D341Med (cell line): ENCODE measurements around the gene C17orf75.
A peak's percentile ranks its signal among the peaks of the same experiment; 100 is the strongest.
"Not testable (repeated sequence)": the region's sequence is repeated elsewhere in the genome, so short reads cannot be mapped to it uniquely, and the experiment has no call there.

Source experiments
- DNase-seq: peaks from one replicate; pipeline ENCODE4 v3.0.0; 2012; ENCODE audit warnings: low spot score

C17orf75 gene, protein sequence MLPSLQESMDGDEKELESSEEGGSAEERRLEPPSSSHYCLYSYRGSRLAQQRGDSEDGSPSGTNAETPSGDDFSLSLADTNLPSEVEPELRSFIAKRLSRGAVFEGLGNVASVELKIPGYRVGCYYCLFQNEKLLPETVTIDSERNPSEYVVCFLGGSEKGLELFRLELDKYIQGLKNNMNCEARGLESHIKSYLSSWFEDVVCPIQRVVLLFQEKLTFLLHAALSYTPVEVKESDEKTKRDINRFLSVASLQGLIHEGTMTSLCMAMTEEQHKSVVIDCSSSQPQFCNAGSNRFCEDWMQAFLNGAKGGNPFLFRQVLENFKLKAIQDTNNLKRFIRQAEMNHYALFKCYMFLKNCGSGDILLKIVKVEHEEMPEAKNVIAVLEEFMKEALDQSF

DNA sequence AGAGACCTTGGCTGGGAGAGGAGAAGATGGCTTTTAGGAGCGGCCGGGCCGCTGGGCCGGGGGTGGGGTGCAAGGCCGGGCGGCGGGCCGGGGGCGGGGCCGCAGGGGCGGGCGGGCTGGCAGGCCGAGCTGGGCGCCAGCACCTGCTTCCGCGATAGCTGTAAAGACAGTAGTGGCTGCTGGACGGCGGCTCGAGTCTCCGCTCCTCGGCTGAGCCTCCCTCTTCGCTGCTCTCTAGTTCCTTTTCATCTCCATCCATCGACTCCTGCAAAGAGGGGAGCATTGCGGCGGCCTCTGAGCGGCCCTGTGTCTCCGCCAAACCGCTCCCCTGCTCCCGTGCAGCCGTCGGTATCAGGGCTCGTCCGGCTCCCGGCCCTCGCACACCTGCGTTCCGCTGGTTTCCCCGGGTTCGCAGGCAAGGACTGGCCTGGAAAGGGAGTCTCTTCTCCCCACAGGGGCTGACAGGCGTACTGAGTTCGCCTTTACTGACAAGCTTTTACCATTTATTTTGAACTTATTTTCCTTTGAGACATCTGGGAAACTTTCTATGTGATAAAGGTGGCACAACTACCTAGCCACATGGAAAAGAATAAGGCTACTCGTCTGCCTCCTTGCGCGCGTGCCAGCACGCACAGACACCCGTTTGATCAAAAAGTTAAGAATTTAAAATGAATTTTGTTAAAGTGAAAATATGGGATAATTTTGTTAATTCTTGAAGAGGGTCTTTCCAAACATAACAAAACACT lies at the start of gene C17orf75:
TSS of gene C17orf75 (minus strand) at position 317 of the 746 bp plus-strand sequence. CDS start at position 283, 34 bp downstream.
- peak; percentile 92 for DNase-seq

DNA sequence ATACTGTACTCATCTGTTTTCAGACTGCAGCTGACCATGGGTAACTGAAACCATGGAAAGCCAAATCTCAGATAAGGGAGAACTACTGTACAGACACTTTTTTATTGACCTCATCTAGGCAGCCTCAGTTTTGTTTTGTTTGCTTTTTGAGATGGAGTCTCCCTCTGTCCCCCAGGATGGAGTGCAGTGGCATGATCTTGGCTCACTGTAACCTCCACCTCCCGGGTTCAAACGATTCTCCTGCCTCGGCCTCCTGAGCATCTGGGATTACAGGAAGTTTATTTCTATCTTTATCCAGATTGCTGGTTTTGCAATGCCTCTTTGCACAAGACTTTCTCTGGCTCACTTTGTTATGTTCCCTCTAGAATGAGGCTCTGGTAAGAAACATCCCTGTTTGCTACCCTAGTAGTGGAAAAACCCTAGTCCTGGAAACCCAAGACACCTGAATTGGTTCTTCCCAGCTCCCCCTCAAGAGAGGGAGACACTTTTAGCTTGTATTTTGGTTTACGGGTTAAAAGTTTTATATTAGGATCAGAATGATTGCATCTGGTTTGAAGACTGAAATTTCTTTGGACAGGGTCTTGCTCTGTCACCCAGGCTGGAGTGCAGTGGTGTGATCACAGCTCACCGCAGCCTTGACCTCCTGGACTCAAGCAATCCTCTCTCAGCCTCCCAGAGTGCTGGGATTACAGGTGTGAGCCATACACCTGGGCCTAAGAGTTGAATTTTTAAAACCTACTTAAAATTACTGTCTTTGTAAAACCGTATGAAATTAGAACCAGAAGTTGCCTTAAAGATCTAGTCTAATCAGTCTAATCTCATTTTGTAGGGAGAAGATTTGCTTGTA lies 46.9 kb upstream of the C17orf75 start:
- no peak for DNase-seq

DNA sequence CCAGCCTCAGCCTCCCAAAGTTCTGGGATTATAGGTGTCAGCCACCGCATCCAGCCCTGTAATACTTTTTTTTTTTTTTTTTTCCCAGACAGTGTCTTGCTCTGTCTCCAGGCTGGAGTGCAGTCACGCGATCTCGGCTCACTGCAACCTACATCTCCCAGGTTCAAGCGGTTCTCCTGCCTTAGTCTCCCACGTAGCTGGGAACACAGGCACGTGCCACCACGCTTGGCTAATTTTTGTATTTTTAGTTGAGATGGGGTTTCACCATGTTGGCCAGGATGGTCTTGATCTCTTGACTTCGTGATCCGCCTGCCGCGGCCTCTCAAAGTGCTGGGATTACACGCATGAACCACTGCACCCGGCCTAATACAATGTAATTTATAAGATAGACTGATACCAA lies 46.2 kb upstream of the C17orf75 start:
- not testable (repeated sequence) for DNase-seq

DNA sequence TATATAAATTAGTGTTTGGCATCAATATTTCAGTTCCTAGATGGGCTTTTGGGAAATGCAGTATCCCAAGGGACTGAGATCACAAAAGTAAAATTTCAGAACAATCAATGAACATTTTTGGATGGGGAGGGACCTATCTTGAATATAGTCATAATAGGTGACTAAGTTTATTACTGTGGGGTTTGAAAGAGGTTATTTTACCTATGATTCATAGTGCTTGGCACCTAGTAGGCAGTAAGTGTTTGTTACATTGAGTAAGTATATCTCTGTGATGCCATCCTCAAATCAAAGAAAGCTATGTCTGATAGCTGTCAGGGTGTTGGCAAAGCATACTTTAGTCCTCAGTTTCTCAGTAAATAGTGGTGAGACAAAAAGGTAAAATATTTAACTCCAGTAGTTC lies 44.9 kb upstream of the C17orf75 start:
- no peak for DNase-seq

DNA sequence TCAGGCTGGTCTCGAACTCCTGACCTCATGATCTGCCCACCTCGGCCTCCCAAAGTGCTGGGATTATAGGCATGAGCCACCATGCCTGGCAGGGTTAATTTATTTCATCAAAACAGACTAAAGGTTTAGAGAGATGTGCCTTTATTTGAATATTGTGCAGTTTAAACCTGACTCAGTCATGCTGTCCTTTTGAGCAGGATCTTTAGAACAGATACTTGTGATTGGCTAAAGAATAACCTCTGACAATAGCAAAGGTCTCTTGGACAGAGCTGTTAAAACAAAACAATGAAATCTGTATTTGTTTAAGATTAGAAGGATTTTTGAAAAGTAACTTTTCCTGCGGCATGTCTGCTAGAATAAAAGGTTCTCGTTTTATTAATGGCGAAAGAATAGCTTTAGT lies 44.0 kb upstream of the C17orf75 start:
- DNase-seq = no peak

DNA sequence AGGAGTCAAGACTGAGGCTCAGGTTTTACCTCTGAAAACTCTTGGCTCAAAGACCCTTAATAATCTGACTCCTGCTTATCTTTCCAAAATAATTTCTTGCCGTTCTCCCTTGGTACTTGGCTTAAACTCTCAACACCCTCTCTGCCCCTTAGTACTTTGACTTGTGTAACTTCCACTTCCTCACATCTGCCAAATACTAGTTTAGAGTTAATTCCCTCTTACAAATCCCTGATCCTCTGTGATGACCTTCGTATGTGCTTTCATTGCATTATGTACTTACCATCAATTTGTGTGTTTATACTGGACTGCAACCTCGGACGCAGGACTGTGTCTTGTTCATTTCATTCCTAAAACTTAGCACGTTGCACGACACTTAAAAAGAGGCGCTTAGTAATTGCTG lies 43.1 kb upstream of the C17orf75 start:
- DNase-seq = no peak

DNA sequence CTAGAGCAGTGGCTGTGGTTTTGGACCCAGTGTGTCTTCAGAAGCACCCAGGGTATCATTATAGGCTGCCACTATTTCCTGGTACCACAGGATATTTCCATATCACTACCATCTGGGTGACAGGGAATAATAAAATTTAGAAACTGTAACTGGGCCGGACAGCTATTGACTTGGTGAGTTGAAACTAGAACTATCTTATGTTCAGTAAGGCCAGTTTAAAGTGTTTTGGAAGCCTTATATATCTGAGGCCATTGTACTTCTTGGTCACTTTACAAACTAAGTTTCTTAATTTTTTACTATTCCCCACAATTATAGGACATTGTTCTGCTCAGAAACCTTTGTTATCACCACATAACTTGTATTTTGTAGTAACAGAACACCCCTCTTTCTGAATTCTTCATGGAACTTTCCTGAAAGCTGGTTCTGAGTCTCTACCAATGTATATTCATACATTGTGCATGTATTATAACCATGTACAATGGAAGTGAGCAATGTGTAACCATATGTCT lies 42.0 kb upstream of the C17orf75 start:
- no peak for DNase-seq

DNA sequence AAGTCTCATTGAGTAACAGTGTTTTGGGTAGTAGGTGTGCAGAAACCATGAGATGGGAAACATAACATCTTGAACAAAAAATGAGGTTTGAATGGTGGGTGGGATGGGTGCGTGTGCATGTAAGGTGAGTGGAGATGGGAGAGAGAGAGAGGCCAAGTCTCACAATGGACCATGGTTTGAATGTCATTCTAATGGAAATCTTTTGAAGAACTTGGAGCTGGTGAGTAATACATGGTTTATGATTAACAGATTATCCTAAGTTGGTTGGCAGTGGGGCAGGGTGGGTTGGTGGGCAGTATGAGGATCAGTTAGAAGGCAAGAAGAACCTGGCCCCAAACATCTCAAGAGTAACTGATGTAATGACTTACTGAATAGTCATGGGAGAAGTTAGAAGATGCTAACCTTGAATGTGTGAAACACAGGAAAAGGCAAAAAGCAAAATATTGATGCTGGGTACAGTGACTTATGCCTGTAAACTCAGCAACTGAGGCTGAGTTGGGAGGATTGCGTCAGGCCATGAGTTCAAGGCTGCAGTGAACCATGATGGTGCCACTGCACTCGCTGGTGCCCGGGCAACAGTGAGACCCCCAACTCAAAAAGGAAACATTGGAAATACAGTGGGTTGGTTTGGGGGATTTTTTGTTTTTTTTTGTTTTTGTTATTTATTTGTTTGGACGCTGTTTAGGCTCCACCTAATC lies 40.7 kb upstream of the C17orf75 start:
- DNase-seq = no peak

DNA sequence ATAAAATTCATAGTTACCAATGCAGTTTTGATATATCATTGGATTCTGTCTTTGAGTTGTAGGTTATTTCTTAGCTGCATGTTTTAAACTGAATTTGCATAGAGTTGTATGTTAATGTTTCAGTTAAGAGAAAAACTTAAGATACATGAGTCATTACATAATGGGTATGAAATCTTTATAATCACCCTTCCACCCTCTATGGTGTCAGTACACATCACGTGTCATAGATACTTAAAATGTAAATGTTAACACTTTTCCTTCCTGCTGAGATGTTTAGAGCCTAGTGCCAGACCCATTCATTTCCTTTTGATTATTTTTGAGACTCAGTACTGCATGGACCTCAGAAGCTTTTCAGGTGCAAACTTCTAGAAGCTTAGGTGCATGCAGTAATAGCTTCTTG lies 28.5 kb upstream of the C17orf75 start:
- DNase-seq = no peak

DNA sequence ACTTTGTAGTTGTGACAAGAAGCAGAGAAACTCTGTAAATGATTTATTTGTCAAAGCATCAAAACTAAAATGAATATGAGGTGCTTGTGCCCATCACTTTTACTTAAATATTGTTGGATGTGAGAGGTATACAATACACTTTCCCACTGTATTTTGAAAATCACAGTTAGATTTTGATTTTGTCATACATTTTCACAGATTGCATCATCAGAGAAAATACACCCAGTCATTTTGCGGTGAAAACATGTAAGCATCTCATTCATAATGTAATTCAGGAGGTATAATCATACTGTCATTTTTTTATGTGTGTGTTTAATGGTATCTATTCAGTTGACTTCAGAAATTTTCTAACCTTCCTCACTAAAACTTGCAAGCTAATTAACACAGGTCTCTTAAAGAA lies 19.3 kb upstream of the C17orf75 start:
- no peak for DNase-seq

DNA sequence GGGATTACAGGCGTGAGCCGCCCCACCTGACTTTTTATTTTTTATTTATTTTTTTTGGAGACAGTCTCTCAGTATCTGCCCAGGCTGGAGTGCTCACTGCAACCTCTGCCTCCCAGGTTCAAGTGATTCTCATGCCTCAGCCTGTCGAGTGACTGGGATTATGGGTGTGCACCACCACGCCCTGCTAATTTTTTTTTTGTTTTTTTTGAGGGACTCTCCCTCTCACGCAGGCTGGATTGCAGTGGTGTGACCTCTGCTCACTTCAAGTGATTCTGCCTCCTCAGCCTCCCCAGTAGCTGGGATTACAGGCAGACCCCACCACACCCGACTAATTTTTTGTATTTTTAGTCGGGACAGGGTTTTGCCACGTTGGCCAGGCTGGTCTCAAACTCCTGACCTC lies 15.6 kb upstream of the C17orf75 start:
- DNase-seq = no peak

DNA sequence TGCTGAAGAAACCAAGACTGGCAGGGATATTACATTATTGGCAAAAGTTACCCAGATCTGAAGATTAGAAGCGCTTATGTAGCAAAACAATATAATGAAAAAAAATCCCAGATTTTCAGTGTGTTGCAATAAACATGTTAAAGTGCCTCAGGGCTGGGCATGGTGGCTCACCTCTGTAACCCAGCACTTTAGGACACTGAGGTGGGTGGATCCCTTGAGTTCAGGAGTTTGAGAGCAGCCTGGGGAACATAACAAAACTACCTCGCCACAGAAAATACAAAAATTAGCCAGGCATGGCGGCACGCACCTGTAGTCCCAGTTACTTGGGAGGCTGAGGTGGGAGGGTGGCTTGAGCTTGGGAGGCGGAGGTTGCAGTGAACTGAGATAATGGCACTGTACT lies 14.8 kb upstream of the C17orf75 start:
- no peak for DNase-seq

DNA sequence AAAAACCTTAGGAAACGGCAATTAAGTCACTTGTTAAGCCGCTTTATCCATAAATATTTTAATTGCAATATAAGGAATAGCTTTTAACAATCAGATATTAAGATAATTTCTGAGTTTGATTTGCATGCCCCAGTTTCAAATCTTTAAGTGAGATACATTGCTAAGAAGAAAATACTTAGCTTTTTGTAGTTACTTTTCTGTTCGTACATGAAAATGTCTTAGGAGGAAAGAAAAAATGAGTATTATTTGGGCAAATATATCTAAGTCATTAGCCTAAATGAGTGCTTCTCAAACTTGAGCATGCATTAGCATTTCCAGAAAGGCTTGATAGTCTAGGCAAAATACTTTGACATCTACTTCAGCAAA lies 14.4 kb upstream of the C17orf75 start:
- no peak for DNase-seq

DNA sequence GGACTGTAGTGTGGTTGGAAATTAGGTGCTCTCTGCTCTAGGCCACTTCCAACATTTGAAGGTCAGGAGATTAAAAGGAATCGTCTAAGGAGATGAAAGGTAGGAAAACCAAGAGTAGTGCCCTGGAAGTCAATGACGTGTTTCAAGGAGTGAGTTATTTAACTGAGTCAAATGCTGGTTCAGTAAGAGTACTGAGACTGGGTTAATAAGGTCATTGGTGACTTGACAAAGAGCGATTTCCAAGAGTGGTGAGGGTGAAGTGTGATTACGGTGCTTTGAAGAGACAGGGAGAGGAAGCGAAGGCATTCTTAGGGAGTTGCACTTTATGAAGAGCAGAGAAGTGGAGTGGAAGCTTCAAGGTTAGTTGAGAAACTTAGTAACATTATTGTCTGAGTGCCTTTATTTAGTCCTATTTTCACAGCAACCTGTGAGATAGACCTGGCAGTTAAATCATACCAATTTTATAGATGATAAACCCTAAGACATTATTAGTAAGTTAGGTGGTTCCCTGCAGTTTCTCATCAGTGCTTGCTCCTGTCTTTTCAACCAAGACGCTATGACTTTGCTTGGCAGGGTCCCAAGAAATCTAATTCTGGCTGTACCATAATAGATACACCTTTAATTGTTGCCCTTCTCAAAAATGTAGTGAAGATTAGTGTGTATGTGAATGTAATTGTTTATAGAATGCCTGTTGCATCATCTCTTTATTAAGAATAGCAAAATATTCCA lies 13.8 kb upstream of the C17orf75 start:
- DNase-seq = no peak

DNA sequence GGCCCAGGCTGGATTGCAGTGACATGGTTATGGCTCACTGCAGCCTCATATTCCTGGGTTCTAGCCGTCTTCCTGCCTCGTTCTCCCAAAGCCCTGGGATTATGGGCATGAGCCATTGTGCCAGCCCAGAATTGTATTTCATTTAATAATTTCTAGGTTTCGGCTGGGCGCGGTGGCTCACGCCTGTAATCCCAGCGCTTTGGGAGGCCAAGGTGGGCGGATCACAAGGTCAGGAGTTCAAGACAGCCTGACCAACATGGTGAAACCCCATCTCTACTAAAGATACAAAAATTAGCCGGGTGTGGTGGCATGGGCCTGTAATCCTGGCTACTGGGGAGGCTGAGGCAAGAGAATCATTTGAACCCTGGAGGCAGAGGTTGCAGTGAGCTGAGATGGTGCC lies 10.8 kb upstream of the C17orf75 start:
- DNase-seq = not testable (repeated sequence)

DNA sequence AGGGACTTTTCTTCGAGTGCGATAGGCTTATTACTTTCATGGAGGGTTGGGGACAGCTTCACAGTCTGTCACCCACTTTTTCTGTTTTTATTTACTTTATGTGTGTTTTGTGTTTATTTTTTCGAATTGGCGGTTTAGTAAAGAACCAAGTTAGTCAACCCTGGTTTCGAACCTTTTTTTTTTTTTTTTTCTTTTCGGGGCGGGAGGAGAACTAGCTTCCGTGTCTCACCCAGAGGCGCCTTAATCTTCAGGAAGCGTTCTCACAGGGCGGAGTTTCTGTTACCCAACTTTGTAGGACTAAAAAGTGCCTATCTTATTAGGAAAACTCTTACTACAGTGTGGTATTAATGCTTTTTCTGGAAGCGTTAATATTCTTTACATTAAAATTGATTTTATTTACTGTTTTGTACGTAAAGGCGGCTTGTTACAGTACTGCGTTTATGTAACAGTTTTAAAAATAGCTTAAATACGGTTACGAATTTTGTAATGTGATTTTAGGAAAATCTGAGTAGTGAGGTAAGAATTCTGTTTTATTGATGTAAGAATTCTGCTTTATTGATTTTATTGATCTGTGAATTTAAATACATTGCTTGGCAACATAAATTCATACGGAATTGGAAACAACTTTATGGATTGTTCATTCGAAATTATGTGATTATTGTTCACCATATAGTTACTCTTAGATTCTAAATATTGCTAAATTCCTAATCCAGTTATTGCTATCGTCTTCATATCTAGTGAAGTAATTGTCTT lies 8.9 kb upstream of the C17orf75 start:
- peak; percentile 64 for DNase-seq

DNA sequence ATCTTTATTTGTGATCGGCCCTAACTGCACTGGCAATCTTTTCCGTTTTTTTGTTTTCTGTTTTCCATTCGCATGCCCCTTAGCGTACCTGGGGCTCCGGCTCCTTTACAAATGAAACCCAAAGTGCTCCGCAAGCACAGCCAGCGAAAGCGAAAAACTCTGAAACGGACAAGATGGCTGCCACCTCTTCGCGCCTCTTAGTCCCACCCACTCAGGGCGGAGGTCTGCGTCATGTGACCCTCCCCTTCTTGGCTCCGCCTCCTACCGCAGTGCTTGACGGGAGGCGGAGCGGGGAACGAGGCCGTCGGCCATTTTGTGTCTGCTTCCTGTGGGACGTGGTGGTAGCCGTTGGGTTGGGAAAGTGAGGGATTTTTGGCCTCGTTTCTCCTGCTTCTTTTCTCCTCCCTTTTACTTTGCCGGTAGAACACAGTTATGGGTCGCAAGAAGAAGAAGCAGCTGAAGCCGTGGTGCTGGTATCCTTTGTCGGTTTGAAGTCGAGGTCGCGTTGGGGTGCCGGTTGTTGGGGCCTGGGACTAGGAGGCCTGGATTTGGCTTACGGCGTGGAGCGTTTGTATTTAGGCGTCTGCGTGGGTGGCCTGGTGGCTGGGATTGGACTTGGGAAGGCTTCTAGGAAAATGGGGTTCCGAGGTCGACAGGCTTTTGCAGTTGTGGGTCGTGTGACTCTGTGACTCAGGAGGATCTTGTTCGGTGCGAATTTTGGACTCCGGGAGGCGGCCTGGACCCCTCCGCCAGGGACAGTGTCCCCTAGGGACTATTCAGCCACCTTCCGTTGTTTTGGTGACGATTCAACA lies 8.1 kb upstream of the C17orf75 start, which contains the start of gene ZNF207:
TSS of gene ZNF207 (plus strand) at position 304 of the 812 bp plus-strand sequence. CDS start at position 433, 129 bp downstream.
- DNase-seq = peak; percentile 98

DNA sequence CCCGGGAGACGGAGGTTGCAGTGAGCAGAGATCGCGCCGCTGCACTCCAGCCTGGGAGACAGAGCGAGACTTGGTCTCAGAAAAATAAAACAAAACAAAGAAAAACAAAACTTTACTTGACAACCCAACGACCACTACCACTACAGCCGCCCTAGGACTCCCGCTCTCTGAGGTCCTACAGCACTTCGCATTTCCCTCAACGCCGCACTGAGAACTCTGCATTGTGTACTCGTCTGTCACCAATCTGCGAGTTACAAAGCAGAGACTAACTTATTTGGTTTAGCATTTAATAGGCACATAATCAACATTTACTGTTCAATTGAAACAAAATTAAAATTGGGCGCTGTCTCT lies 7.5 kb upstream of the C17orf75 start:
- DNase-seq = no peak

DNA sequence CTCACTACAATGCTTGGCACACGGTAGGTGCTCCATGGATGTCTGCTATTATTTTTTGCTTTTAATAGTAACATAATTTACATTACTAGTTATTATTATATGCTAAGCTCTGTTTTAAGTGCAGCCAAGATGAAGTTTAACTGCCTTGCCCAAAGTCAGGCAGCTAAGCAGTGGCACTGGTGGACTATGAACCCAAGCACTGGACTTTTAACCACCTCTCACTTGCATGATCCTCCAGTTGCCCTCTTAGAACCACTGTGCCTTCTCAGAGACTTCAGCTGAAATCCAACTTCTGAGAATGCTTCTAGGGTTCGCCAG lies 6.5 kb upstream of the C17orf75 start:
- no peak for DNase-seq
